Left lung (tissue), 10 donors: Measurements from ENCODE around the gene PMP22. TPM values are rescaled to one million over a fixed set of nuclear protein-coding genes. Genes with fewer than 3 reads are reported as not detected.

Experiments
- ATAC-seq: fragments of 200-7000 bp; cut with Tn5 transposase; one replicate; pipeline ENCODE4 v1.9.1; 2020; ENCODE audit warnings: moderate library complexity
- DNase-seq, 4 donors: peaks; one replicate each; pipeline ENCODE4 v3.0.0-alpha.2; 2013 to 2020
- H3K27ac ChIP-seq, 2 donors: fragments of 200-600 bp; sonication (generic) in 1 of 2; one replicate each; pipeline versions ENCODE4 v1.5.0 to v1.8.0; 2020 to 2021
- H3K27me3 ChIP-seq, 2 donors: fragments of 200-600 bp; sonication (generic) in 1 of 2; one replicate each; pipeline versions ENCODE4 v1.5.0 to v1.8.0; 2020 to 2021
- H3K36me3 ChIP-seq, 2 donors: fragments of 200-600 bp; sonication (generic) in 1 of 2; one replicate each; pipeline versions ENCODE4 v1.5.0 to v1.8.0; 2020 to 2021
- H3K4me1 ChIP-seq, 2 donors: fragments of 200-600 bp; one replicate each; pipeline ENCODE4 v1.8.0; 2021
- H3K4me3 ChIP-seq, 2 donors: fragments of 200-600 bp; sonication (generic) in 1 of 2; one replicate each; pipeline versions ENCODE4 v1.5.0 to v1.8.0; 2020 to 2021; ENCODE audit warnings: mild to moderate bottlenecking in 1 of 2
- H3K9me3 ChIP-seq, 2 donors: fragments of 200-600 bp; sonication (generic) in 1 of 2; one replicate each; pipeline versions ENCODE4 v1.5.0 to v1.8.0; 2020 to 2021
- CTCF ChIP-seq, 2 donors: fragments of 200-600 bp; sonication (generic) in 1 of 2; IDR thresholded peaks; one replicate each; pipeline versions ENCODE4 v1.5.0 to v1.8.0; 2021; ENCODE audit warnings: antibody characterized with exemption in 2 of 2
- intact Hi-C, 2 donors: fragments of 100-400 bp; cut with DNase I; formaldehyde crosslinking; loops; one replicate each; pipeline versions ENCODE4 v1.11.2 to v1.14.2; 2022
- polyA plus RNA-seq, 6 donors: library from polyadenylated mRNA; unstranded; fragments of 120-200 nt; gene quantifications; one replicate each; pipeline ENCODE4 v1.2.1, GENCODE V29; 2013; ENCODE audit not compliant: insufficient read length in 6 of 6
- total RNA-seq, 2 donors: library from RNA; stranded (reverse); fragmentation: NEBNext Ultra II Directional; extraction: Animal tissue kit (Norgen Biotek cat#: 25700); gene quantifications; one replicate each; pipeline ENCODE4 v1.2.1, GENCODE V29; 2021
- donor health status: DM: no; HTN: yes; CAD: no.
- donor health status: DM: no; HTN: no; CAD: no.

PMP22 gene
- total and polyA plus RNA-seq, 8 donors = 109 to 165 (median 135) TPM

- no peaks in the 10 kb centered on the region for H3K36me3 ChIP-seq
- H3K4me1 ChIP-seq = no peaks in the 10 kb centered on the region
- intact Hi-C loops = no loop called here
- H3K27me3 ChIP-seq = no peaks in the 10 kb centered on the region
- TF ChIP-seq CTCF (IDR thresholded peaks at IDR 0.05) = no peak
- DNase-seq (no peak), ATAC-seq (no peak)
- H3K4me3 ChIP-seq = no peak overlapping the region
- no peaks in the 10 kb centered on the region for H3K9me3 ChIP-seq
- no peak overlapping the region for H3K27ac ChIP-seq
Observed at GRCh38 chr17:15288859-15289258, 23.7 kb upstream of the PMP22 start.

- no peak for TF ChIP-seq CTCF (IDR thresholded peaks at IDR 0.05)
- Histone ChIP-seq H3K27me3 (no peaks in the 10 kb centered on the region), H3K27ac (no peak overlapping the region), H3K36me3 (no peaks in the 10 kb centered on the region), H3K4me1 (no peaks in the 10 kb centered on the region), H3K9me3 (no peaks in the 10 kb centered on the region), H3K4me3 (no peak overlapping the region)
- ATAC-seq (peak; percentile 18), DNase-seq (no peak)
- intact Hi-C loops = no loop called here
Observed at GRCh38 chr17:15287538-15288267, 22.6 kb upstream of the PMP22 start.

GRCh38 chr17:15285466-15285865, 20.3 kb upstream of the PMP22 start:
- intact Hi-C loops = no loop called here
- DNase-seq (no peak), ATAC-seq (no peak)
- H3K27ac ChIP-seq = no peak overlapping the region
- no peak for TF ChIP-seq CTCF (IDR thresholded peaks at IDR 0.05)
- no peaks in the 10 kb centered on the region for H3K27me3 ChIP-seq
- no peak overlapping the region for H3K4me3 ChIP-seq
- H3K4me1 ChIP-seq = no peaks in the 10 kb centered on the region
- no peaks in the 10 kb centered on the region for H3K9me3 ChIP-seq
- no peaks in the 10 kb centered on the region for H3K36me3 ChIP-seq

- TF ChIP-seq CTCF (IDR thresholded peaks at IDR 0.05) = no peak
- Histone ChIP-seq H3K4me1 (no peaks in the 10 kb centered on the region), H3K9me3 (no peaks in the 10 kb centered on the region), H3K4me3 (no peak overlapping the region), H3K36me3 (no peaks in the 10 kb centered on the region), H3K27ac (no peak overlapping the region), H3K27me3 (no peaks in the 10 kb centered on the region)
- no peak for DNase-seq
- no peak for ATAC-seq
- intact Hi-C loops = no loop called here
Observed at GRCh38 chr17:15284537-15284936, 19.4 kb upstream of the PMP22 start.

- no peaks in the 10 kb centered on the region for H3K36me3 ChIP-seq
- H3K9me3 ChIP-seq = no peaks in the 10 kb centered on the region
- no peak overlapping the region for H3K27ac ChIP-seq
- TF ChIP-seq CTCF (IDR thresholded peaks at IDR 0.05) = no peak
- intact Hi-C loops = no loop called here
- H3K4me3 ChIP-seq = no peak overlapping the region
- DNase-seq = no peak
- ATAC-seq = no peak
- H3K27me3 ChIP-seq = no peaks in the 10 kb centered on the region
- no peaks in the 10 kb centered on the region for H3K4me1 ChIP-seq
Observed at GRCh38 chr17:15284107-15284506, 19.0 kb upstream of the PMP22 start.
